ENCODE data around the gene MYH9. TPM values are rescaled to one million over a fixed set of nuclear protein-coding genes. Genes with fewer than 3 reads are reported as not detected.
A peak's percentile ranks its signal among the peaks of the same experiment; 100 is the strongest.
"Not testable (repeated sequence)": the region's sequence is repeated elsewhere in the genome, so short reads cannot be mapped to it uniquely, and the experiment has no call there.

MYH9 gene
- total RNA-seq, 2 experiments from 2014 or later = 901 to 925 TPM

- DNase-seq (no peak), ATAC-seq (ENCODE audit: poor library complexity) (no peak)
- Histone ChIP-seq H3K4me1 (ENCODE audit: insufficient read depth, low read length) (peaks cover 15% of the 10 kb centered on the region), H3K9me3 (ENCODE audit: control insufficient read depth in 1 of 2, insufficient read depth in 1 of 2, low read length in 2 of 2) (no peaks in the 10 kb centered on the region), H3K36me3 (ENCODE audit: insufficient read depth, low read length) (no peaks in the 10 kb centered on the region), H3K27ac (ENCODE audit: low read depth in 1 of 2, low read length in 2 of 2) (no peak overlapping the region), H3K4me3 (ENCODE audit: low read length) (no peak overlapping the region), H3K27me3 (ENCODE audit: control insufficient read depth in 1 of 2, insufficient read depth in 2 of 2, low read length in 2 of 2) (no peaks in the 10 kb centered on the region)
- ChIA-PET POLR2A (no interaction called here), CTCF (no interaction called here)
- Mint-ChIP-seq H3K9me3 (no peaks in the 10 kb centered on the region), H3K36me3 (ENCODE audit: low read depth) (no peaks in the 10 kb centered on the region), H3K4me1 (ENCODE audit: low read depth) (peaks cover 23% of the 10 kb centered on the region), H3K27me3 (no peaks in the 10 kb centered on the region), H3K27ac (no peak overlapping the region), H3K4me3 (no peak overlapping the region)
- no peak for TF ChIP-seq CTCF (IDR thresholded peaks at IDR 0.05)
- intact Hi-C loops (cut with DNase I, micrococcal nuclease) = no loop called here
Observed at GRCh38 chr22:36430863-36431262, 43.1 kb upstream of the MYH9 start.

- H3K27ac ChIP-seq (ENCODE audit: low read depth in 1 of 2, low read length in 2 of 2); POLR2A ChIA-PET; DNase-seq; H3K27ac Mint-ChIP-seq; H3K4me3 ChIP-seq (ENCODE audit: low read length); H3K27me3 Mint-ChIP-seq; ATAC-seq (ENCODE audit: poor library complexity); CTCF ChIA-PET; H3K36me3 ChIP-seq (ENCODE audit: insufficient read depth, low read length); H3K9me3 ChIP-seq (ENCODE audit: control insufficient read depth in 1 of 2, insufficient read depth in 1 of 2, low read length in 2 of 2); H3K36me3 Mint-ChIP-seq (ENCODE audit: low read depth); H3K9me3 Mint-ChIP-seq; H3K27me3 ChIP-seq (ENCODE audit: control insufficient read depth in 1 of 2, insufficient read depth in 2 of 2, low read length in 2 of 2); H3K4me3 Mint-ChIP-seq; intact Hi-C loops (cut with DNase I, micrococcal nuclease): not testable (repeated sequence)
- peaks cover 21% of the 10 kb centered on the region for H3K4me1 ChIP-seq (ENCODE audit: insufficient read depth, low read length)
- H3K4me1 Mint-ChIP-seq (ENCODE audit: low read depth) = peaks cover 26% of the 10 kb centered on the region
Observed at GRCh38 chr22:36427952-36428351, 40.2 kb upstream of the MYH9 start.

- Mint-ChIP-seq H3K27me3 (no peaks in the 10 kb centered on the region), H3K4me3 (peak overlapping the region; percentile 23), H3K36me3 (ENCODE audit: low read depth) (no peaks in the 10 kb centered on the region), H3K4me1 (ENCODE audit: low read depth) (peaks cover 26% of the 10 kb centered on the region), H3K27ac (peak overlapping the region; percentile 71), H3K9me3 (no peaks in the 10 kb centered on the region)
- ATAC-seq (ENCODE audit: poor library complexity) (no peak), DNase-seq (no peak)
- H3K4me3 ChIP-seq (ENCODE audit: low read length) = no peak overlapping the region
- CTCF ChIA-PET = no interaction called here
- H3K36me3 ChIP-seq (ENCODE audit: insufficient read depth, low read length) = no peaks in the 10 kb centered on the region
- peaks cover 21% of the 10 kb centered on the region for H3K4me1 ChIP-seq (ENCODE audit: insufficient read depth, low read length)
- H3K27ac ChIP-seq (ENCODE audit: low read depth in 1 of 2, low read length in 2 of 2) = no peak overlapping the region
- H3K27me3 ChIP-seq (ENCODE audit: control insufficient read depth in 1 of 2, insufficient read depth in 2 of 2, low read length in 2 of 2) = no peaks in the 10 kb centered on the region
- H3K9me3 ChIP-seq (ENCODE audit: control insufficient read depth in 1 of 2, insufficient read depth in 1 of 2, low read length in 2 of 2) = no peaks in the 10 kb centered on the region
- no peak for TF ChIP-seq CTCF (IDR thresholded peaks at IDR 0.05)
- POLR2A ChIA-PET = interaction anchor here (1.3 kb wide), 1 partner anchor 9 kb away, joined by 3 read pairs; no protein-coding TSS in a partner anchor
- intact Hi-C loops (cut with DNase I, micrococcal nuclease) = no loop called here
Observed at GRCh38 chr22:36425977-36426523, 38.3 kb upstream of the MYH9 start.
